K562 (cell line): ENCODE measurements around the gene NEUROD2. TPM values are rescaled to one million over a fixed set of nuclear protein-coding genes. Genes with fewer than 3 reads are reported as not detected.

ENCODE experiments used
- HNRNPH1 ChIP-seq: fragments of 200-400 bp; formaldehyde crosslinking; optimal IDR thresholded peaks from 2 replicates; pipeline ENCODE3; 2017; ENCODE audit warnings: low read depth, mild to moderate bottlenecking, low read length, moderate library complexity
- MGA ChIP-seq: fragments of 450-650 bp; IDR thresholded peaks from 2 replicates; pipeline ENCODE4 v1.6.1; 2016; ENCODE audit warnings: mild to moderate bottlenecking, moderate library complexity
- SAP30 ChIP-seq: fragments of 200-600 bp; sonication (generic); IDR thresholded peaks from 2 replicates; pipeline ENCODE4 v1.6.1; 2012; ENCODE audit warnings: borderline replicate concordance, low read depth, mild to moderate bottlenecking, moderate library complexity, low read length, control low read depth, inconsistent platforms; ENCODE audit not compliant: insufficient read depth, poor library complexity, severe bottlenecking
- ZZZ3 ChIP-seq: fragments of 450-650 bp; IDR thresholded peaks from 2 replicates; pipeline ENCODE4 v1.6.1; 2016; ENCODE audit warnings: antibody characterized with exemption, mild to moderate bottlenecking, moderate library complexity
- polyA plus RNA-seq, 8 experiments: library from polyadenylated mRNA; depleted of rRNA in 4 of 8; stranded (reverse) in 5 of 8; unstranded in 3 of 8; fragments of >200 nt; fragmentation: Nextera tagmentation in 2 of 8; fragmentation: Illumina TruSeq in 1 of 8; extraction: Ambion mirVana in 2 of 8; extraction: Trizol in 1 of 8; gene quantifications; 2 replicates each; pipeline versions ENCODE4 v1.2.1 to v1.2.3, GENCODE V29; 2011 to 2014; ENCODE audit warnings: inconsistent platforms in 1 of 8, missing spikeins in 1 of 8
- total RNA-seq, 7 experiments: library from RNA; depleted of rRNA in 6 of 7; stranded (reverse); fragments of >200 nt in 6 of 7; fragmentation: Illumina TruSeq in 2 of 7; extraction: Trizol in 2 of 7; gene quantifications; 2 replicates each; pipeline versions ENCODE4 v1.2.1 to v1.2.3, GENCODE V29; 2011 to 2021; ENCODE audit warnings: low replicate concordance in 1 of 7

Gene NEUROD2
- total and polyA plus RNA-seq, 9 of the 15 experiments (the other 6 are each of a cell fraction or from before 2014, with no cell fraction given), result not detected

GRCh38 chr17:39593371-39593770, 14.3 kb downstream of the NEUROD2 start (continued):
- TF ChIP-seq MGA (no peak), SAP30 (no peak), HNRNPH1 (no peak), ZZZ3 (no peak)
- TF ChIP-seq, all 486 proteins: peak for 0
